PC-9 (cell line): ENCODE data around the gene ACTL9. TPM values are rescaled to one million over a fixed set of nuclear protein-coding genes. Genes with fewer than 3 reads are reported as not detected.

Experiments used
- BruUV-seq: library from RNA; stranded (reverse); fragments of 400-500 nt; replicated peaks from 2 replicates; lab custom pipeline; 2021; lab: Mats Ljungman, UMichigan
- CTCF ChIA-PET: fragments of 300-600 bp; sonication (Branson Sonifier 250); formaldehyde crosslinking; loops from one replicate; lab custom pipeline; 2022; ENCODE audit warnings: antibody characterized with exemption; lab: Charles Lee
- POLR2A ChIA-PET: fragments of 300-600 bp; sonication (Branson Sonifier 250); formaldehyde crosslinking; loops from one replicate; lab custom pipeline; 2022; ENCODE audit warnings: antibody characterized with exemption; ENCODE audit not compliant: unreplicated experiment; lab: Charles Lee
- DNase-seq, 2 experiments: peaks; one replicate each; pipeline versions ENCODE4 v3.0.0 to v3.0.0-alpha.2; 2015 to 2022; ENCODE audit warnings: mixed read lengths in 1 of 2
- H2AFZ ChIP-seq: fragments of 200-600 bp; sonication (generic); 2 replicates; pipeline ENCODE4 v1.8.1; 2017; ENCODE audit warnings: antibody characterized with exemption
- H3F3A ChIP-seq: fragments of 200-600 bp; sonication (generic); 2 replicates; pipeline ENCODE4 v1.8.1; 2017; ENCODE audit warnings: antibody characterized with exemption, mild to moderate bottlenecking, low read depth; ENCODE audit not compliant: insufficient read depth
- H3K27ac ChIP-seq: fragments of 200-600 bp; sonication (generic); 2 replicates; pipeline ENCODE4 v1.6.1; 2016; ENCODE audit warnings: mixed run types
- H3K27me3 ChIP-seq: fragments of 200-600 bp; sonication (generic); 2 replicates; pipeline ENCODE4 v1.6.1; 2016; ENCODE audit warnings: low read depth, mixed run types; ENCODE audit not compliant: insufficient read depth
- H3K36me3 ChIP-seq: fragments of 200-600 bp; sonication (generic); 2 replicates; pipeline ENCODE4 v1.6.1; 2016; ENCODE audit warnings: low read depth, mixed run types
- H3K4me1 ChIP-seq: fragments of 200-600 bp; sonication (generic); replicated peaks from 2 replicates; pipeline ENCODE4 v1.6.1; 2016; ENCODE audit warnings: mixed run types; ENCODE audit not compliant: insufficient read depth
- H3K4me2 ChIP-seq: fragments of 200-600 bp; sonication (generic); 2 replicates; pipeline ENCODE4 v1.6.1; 2017; ENCODE audit warnings: mixed run types
- H3K4me3 ChIP-seq: fragments of 200-600 bp; sonication (generic); 2 replicates; pipeline ENCODE4 v1.6.1; 2016; ENCODE audit warnings: mixed run types
- H3K79me2 ChIP-seq: fragments of 200-600 bp; sonication (generic); 2 replicates; pipeline ENCODE4 v1.6.1; 2017; ENCODE audit warnings: low read depth, mixed run types
- H3K9me2 ChIP-seq: fragments of 200-600 bp; sonication (generic); 2 replicates; pipeline ENCODE4 v1.8.1; 2017; ENCODE audit warnings: mild to moderate bottlenecking; ENCODE audit not compliant: insufficient read depth
- H3K9me3 ChIP-seq: fragments of 200-600 bp; sonication (generic); 2 replicates; pipeline ENCODE4 v1.8.1; 2016; ENCODE audit warnings: low read depth; ENCODE audit not compliant: insufficient read depth
- H4K20me1 ChIP-seq: fragments of 200-600 bp; sonication (generic); 2 replicates; pipeline ENCODE4 v1.8.1; 2017; ENCODE audit not compliant: insufficient read depth
- CTCF ChIP-seq: fragments of 200-600 bp; sonication (generic); conservative IDR thresholded peaks from 2 replicates; pipeline ENCODE4 v1.6.1; 2017; ENCODE audit warnings: mixed run types, antibody characterized with exemption, mild to moderate bottlenecking, moderate library complexity
- EZH2 ChIP-seq: fragments of 200-600 bp; sonication (generic); IDR thresholded peaks from 2 replicates; pipeline ENCODE4 v1.8.0; 2017; ENCODE audit warnings: antibody characterized with exemption, low read depth
- intact Hi-C: fragments of 100-400 bp; cut with micrococcal nuclease; formaldehyde crosslinking; loops from one replicate; pipeline ENCODE4 v1.10.0; 2022; ENCODE audit not compliant: unreplicated experiment
- total RNA-seq: library from RNA; stranded (reverse); gene quantifications from 2 replicates; pipeline ENCODE4 v1.2.3, GENCODE V29; 2021

The ACTL9 gene
- total RNA-seq, 1 experiment from 2014 or later, result not detected

- no peak for TF ChIP-seq EZH2
- no peak for TF ChIP-seq CTCF
- no peak overlapping the region for H2AFZ ChIP-seq
- ChIA-PET CTCF (no interaction called here), POLR2A (no interaction called here)
- no peak overlapping the region for H3K4me3 ChIP-seq
- BruUV-seq, result no TSS peak
- H3K4me2 ChIP-seq, result no peak overlapping the region
- intact Hi-C loops, result no loop called here
- H3F3A ChIP-seq, result no peaks in the 10 kb centered on the region
- H3K9me2 ChIP-seq, result no peaks in the 10 kb centered on the region
- H3K4me1 ChIP-seq, result no peaks in the 10 kb centered on the region
- DNase-seq, result no peak
- no peaks in the 10 kb centered on the region for H4K20me1 ChIP-seq
- no peaks in the 10 kb centered on the region for H3K36me3 ChIP-seq
- H3K27me3 ChIP-seq, result peaks cover 73% of the 10 kb centered on the region
- H3K9me3 ChIP-seq, result no peaks in the 10 kb centered on the region
- no peaks in the 10 kb centered on the region for H3K79me2 ChIP-seq
- H3K27ac ChIP-seq, result no peak overlapping the region
Measured at GRCh38 chr19:8659905-8660304, 38.7 kb downstream of the ACTL9 start.

GRCh38 chr19:8657869-8658268, 40.7 kb downstream of the ACTL9 start:
- no peaks in the 10 kb centered on the region for H4K20me1 ChIP-seq
- no peak overlapping the region for H3K27ac ChIP-seq
- intact Hi-C loops, result no loop called here
- H2AFZ ChIP-seq, result no peak overlapping the region
- H3F3A ChIP-seq, result no peaks in the 10 kb centered on the region
- TF ChIP-seq CTCF (no peak), EZH2 (no peak)
- H3K27me3 ChIP-seq, result peaks cover 67% of the 10 kb centered on the region
- DNase-seq, result no peak
- ChIA-PET POLR2A (no interaction called here), CTCF (no interaction called here)
- H3K4me3 ChIP-seq, result no peak overlapping the region
- H3K79me2 ChIP-seq, result no peaks in the 10 kb centered on the region
- no peak overlapping the region for H3K4me2 ChIP-seq
- no peaks in the 10 kb centered on the region for H3K9me3 ChIP-seq
- no peaks in the 10 kb centered on the region for H3K9me2 ChIP-seq
- no peaks in the 10 kb centered on the region for H3K4me1 ChIP-seq
- BruUV-seq, result no TSS peak
- no peaks in the 10 kb centered on the region for H3K36me3 ChIP-seq

GRCh38 chr19:8655340-8655709, 43.3 kb downstream of the ACTL9 start:
- no peaks in the 10 kb centered on the region for H3K9me3 ChIP-seq
- no peaks in the 10 kb centered on the region for H3K9me2 ChIP-seq
- H3K27ac ChIP-seq, result no peak overlapping the region
- no peaks in the 10 kb centered on the region for H4K20me1 ChIP-seq
- TF ChIP-seq CTCF (no peak), EZH2 (no peak)
- no peak overlapping the region for H3K4me2 ChIP-seq
- H3F3A ChIP-seq, result no peaks in the 10 kb centered on the region
- H3K79me2 ChIP-seq, result no peaks in the 10 kb centered on the region
- no TSS peak for BruUV-seq
- no peak for DNase-seq
- intact Hi-C loops, result no loop called here
- POLR2A ChIA-PET, result no interaction called here
- H3K4me1 ChIP-seq, result no peaks in the 10 kb centered on the region
- no peaks in the 10 kb centered on the region for H3K36me3 ChIP-seq
- CTCF ChIA-PET, result no interaction called here
- H3K27me3 ChIP-seq, result peaks cover 67% of the 10 kb centered on the region
- no peak overlapping the region for H2AFZ ChIP-seq
- no peak overlapping the region for H3K4me3 ChIP-seq
